ENCODE data around the gene SH3BGR. TPM values are rescaled to one million over a fixed set of nuclear protein-coding genes. Genes with fewer than 3 reads are reported as not detected.
"Not testable (repeated sequence)": the region's sequence is repeated elsewhere in the genome, so short reads cannot be mapped to it uniquely, and the experiment has no call there.

Gene SH3BGR
- total RNA-seq, result 1.4 and 2.1 TPM in 2 replicates

GRCh38 chr21:39451332-39452206 is at the start of gene SH3BGR:
TSS of gene SH3BGR (plus strand) at chr21:39451970. CDS start at chr21:39452097, 127 bp downstream.
- H3K79me2 ChIP-seq (ENCODE audit: insufficient read depth, low read length), result no peaks in the 10 kb centered on the region
- TF ChIP-seq CTCF (IDR thresholded peaks at IDR 0.05; ENCODE audit: extremely low read depth, low read depth, low read length), result no peak
- H3K27me3 ChIP-seq (ENCODE audit: insufficient read depth, low read length), result peaks cover 8% of the 10 kb centered on the region
- H3K4me3 ChIP-seq (ENCODE audit: insufficient read depth, low read length), result peak within 1 kb of the TSS; percentile 38
- no peaks in the 10 kb centered on the region for H3K4me1 ChIP-seq (ENCODE audit: insufficient read depth, low read length)
- H4K20me1 ChIP-seq (ENCODE audit: insufficient read depth, low read length), result no peaks in the 10 kb centered on the region
- H3K36me3 ChIP-seq (ENCODE audit: insufficient read depth, low read length), result no peaks in the 10 kb centered on the region
- H3K4me2 ChIP-seq (ENCODE audit: insufficient read depth, low read length), result peak within 1 kb of the TSS; percentile 57
- no peaks in the 10 kb centered on the region for H3K9me3 ChIP-seq (ENCODE audit: low read depth, low read length)
- DNase-seq (ENCODE audit: insufficient read length, low spot score, missing footprints), result peak; percentile 62
- H2AFZ ChIP-seq (ENCODE audit: low read length), result peak within 1 kb of the TSS; percentile 44
- H3K27ac ChIP-seq (ENCODE audit: low read depth, low read length), result no peak within 1 kb of the TSS

DNA sequence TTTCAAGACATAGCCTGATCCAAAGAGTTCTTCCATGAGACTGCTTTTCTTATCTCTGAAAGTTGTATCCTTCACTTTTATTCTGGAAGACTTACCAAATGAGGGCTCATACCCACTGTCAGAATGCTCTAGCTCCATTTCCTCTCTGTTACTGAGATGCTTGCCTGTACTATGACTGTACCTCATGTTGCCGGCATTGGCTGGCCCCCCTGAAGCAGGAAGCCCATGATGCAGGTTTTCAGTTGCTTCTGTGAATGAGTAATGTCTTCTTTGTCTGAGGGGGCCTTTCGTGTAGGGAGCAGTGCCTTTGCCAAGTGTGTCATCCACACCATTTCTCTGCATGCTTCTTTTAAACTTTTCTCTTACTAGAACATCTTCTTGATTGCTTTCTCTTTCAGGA is 45.7 kb upstream of the SH3BGR start:
- Histone ChIP-seq H3K4me1 (ENCODE audit: insufficient read depth, low read length) (no peaks in the 10 kb centered on the region), H3K27ac (ENCODE audit: low read depth, low read length) (no peak overlapping the region), H3K27me3 (ENCODE audit: insufficient read depth, low read length) (no peaks in the 10 kb centered on the region), H3K79me2 (ENCODE audit: insufficient read depth, low read length) (no peaks in the 10 kb centered on the region), H2AFZ (ENCODE audit: low read length) (no peak overlapping the region), H3K4me2 (ENCODE audit: insufficient read depth, low read length) (no peak overlapping the region), H4K20me1 (ENCODE audit: insufficient read depth, low read length) (no peaks in the 10 kb centered on the region), H3K36me3 (ENCODE audit: insufficient read depth, low read length) (peaks cover 6% of the 10 kb centered on the region), H3K4me3 (ENCODE audit: insufficient read depth, low read length) (no peak overlapping the region), H3K9me3 (ENCODE audit: low read depth, low read length) (peaks cover 5% of the 10 kb centered on the region)
- no peak for TF ChIP-seq CTCF (IDR thresholded peaks at IDR 0.05; ENCODE audit: extremely low read depth, low read depth, low read length)
- DNase-seq (ENCODE audit: insufficient read length, low spot score, missing footprints), result no peak

- H3K9me3 ChIP-seq (ENCODE audit: low read depth, low read length); H2AFZ ChIP-seq (ENCODE audit: low read length); DNase-seq (ENCODE audit: insufficient read length, low spot score, missing footprints); H3K4me1 ChIP-seq (ENCODE audit: insufficient read depth, low read length); H3K27ac ChIP-seq (ENCODE audit: low read depth, low read length); H3K4me2 ChIP-seq (ENCODE audit: insufficient read depth, low read length); H3K4me3 ChIP-seq (ENCODE audit: insufficient read depth, low read length); H3K36me3 ChIP-seq (ENCODE audit: insufficient read depth, low read length); H3K27me3 ChIP-seq (ENCODE audit: insufficient read depth, low read length); H3K79me2 ChIP-seq (ENCODE audit: insufficient read depth, low read length); H4K20me1 ChIP-seq (ENCODE audit: insufficient read depth, low read length): not testable (repeated sequence)
These were observed 32.6 kb upstream of the SH3BGR start for GRCh38 chr21:39419204-39419603.

GRCh38 chr21:39422527-39423241 is 29.1 kb upstream of the SH3BGR start:
- Histone ChIP-seq H3K79me2 (ENCODE audit: insufficient read depth, low read length) (no peaks in the 10 kb centered on the region), H3K27ac (ENCODE audit: low read depth, low read length) (no peak overlapping the region), H3K27me3 (ENCODE audit: insufficient read depth, low read length) (no peaks in the 10 kb centered on the region), H2AFZ (ENCODE audit: low read length) (no peak overlapping the region), H3K36me3 (ENCODE audit: insufficient read depth, low read length) (no peaks in the 10 kb centered on the region), H3K4me1 (ENCODE audit: insufficient read depth, low read length) (no peaks in the 10 kb centered on the region), H4K20me1 (ENCODE audit: insufficient read depth, low read length) (no peaks in the 10 kb centered on the region), H3K4me3 (ENCODE audit: insufficient read depth, low read length) (no peak overlapping the region), H3K9me3 (ENCODE audit: low read depth, low read length) (no peaks in the 10 kb centered on the region), H3K4me2 (ENCODE audit: insufficient read depth, low read length) (no peak overlapping the region)
- no peak for DNase-seq (ENCODE audit: insufficient read length, low spot score, missing footprints)
- TF ChIP-seq CTCF (IDR thresholded peaks at IDR 0.05; ENCODE audit: extremely low read depth, low read depth, low read length), result no peak
